Midbrain (tissue), 1 donor: ENCODE data around the gene PRKAG2.
A peak's percentile ranks its signal among the peaks of the same experiment; 100 is the strongest.
"Not testable (repeated sequence)": the region's sequence is repeated elsewhere in the genome, so short reads cannot be mapped to it uniquely, and the experiment has no call there.

Source experiments
- DNase-seq: peaks from one replicate; lab custom pipeline; 2025; lab: John Stamatoyannopoulos, UW

Gene PRKAG2

DNA sequence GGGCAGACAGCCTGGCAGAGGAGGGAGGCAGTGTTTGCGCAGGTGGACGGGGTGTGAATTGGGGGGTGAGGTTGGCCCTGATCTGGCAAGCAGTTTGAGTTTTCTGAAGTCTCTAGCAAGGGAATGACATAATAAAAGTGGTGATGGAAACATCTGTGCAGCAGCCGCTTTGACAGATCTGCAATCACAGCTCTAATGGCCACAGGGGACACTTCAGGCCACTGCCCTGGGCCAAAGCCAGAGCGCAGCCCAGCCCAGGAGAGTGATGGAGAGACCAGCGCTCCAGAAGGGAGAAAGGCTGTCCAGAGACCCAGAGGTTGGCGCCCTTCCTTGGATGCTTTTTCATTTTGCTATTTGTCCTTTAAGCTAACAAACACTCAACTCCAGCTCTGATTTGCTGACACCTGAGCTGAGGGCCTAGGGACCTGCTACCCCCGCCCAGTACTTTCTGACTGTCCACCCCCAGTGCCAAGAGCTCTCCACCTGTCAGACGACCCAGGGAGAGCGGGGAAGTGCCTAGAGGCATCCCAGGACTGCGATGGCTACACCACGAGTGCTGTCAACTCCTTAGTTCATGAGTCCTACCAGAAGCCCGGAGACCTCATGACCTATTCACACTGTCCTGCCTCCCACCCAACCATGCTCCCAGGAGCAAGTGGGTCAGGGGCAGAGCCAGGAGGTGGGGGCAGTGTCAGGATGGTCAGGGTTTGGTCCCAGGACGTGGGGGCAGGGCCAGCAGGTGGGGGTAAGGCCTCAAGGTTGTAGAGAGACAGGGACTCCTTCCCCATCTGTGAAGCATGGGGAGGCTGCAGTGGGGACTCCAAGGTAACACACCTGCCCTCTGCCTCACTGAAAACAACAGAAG, 112.6 kb downstream of the PRKAG2 start:
- no peak for DNase-seq

DNA sequence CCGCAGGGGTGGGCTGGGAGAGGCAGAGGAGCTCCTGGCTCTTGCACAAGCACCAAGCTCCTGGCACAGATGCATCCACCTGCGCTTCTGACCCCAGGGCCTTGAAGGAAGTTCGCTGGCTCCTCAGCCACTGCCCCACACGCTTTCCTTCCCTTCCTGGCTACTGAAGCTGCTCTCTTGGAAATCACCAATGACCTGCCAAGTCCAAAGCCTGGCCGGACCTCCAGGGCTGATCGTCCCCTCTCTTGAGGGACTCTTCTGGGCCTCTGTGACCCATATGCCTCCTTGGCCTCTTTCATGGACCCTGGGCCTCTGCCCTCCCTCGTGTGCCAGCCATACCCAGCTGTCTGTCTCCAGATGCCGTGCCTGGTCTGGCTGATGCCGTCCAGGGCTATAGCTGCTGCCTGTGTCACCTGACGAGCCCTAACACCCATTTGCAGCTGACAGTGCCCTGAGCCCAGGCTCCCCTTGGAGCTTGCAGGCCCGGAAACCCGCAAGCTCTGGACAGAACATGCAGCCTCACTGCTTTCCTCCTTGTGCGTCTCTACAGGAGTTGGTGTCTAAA, 113.4 kb downstream of the PRKAG2 start:
- DNase-seq: no peak

DNA sequence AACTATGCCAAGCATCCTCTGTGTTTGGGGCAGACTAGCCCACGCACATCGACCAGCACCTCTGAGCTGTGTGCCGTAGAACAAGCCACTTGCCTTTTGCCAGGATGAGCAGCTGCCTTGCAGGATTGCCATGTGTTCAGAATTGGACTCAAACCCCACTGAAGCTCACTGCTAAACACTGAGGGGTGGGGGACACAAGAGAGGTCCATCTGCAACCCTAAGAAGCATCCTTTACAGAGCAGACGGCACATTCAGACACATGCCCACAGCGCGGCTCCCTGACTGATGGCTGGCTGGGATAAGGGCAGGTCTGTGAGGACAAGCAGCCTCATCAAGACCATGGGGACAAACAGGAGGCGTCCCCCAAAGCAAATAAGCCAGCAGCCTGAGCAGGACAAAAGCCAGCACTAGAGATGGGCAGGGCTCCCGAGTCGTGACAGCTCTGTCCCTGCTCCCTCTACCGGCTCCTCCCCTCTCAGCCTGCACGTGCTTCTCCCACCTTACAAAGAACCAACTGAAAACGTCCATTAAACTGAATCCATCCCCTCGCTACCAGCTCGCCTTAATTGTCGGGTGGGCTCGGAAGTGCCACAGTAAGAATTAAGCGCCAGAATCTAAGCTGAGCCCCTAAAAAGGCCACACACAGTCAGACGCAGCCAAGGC, 114.2 kb downstream of the PRKAG2 start:
- no peak for DNase-seq

DNA sequence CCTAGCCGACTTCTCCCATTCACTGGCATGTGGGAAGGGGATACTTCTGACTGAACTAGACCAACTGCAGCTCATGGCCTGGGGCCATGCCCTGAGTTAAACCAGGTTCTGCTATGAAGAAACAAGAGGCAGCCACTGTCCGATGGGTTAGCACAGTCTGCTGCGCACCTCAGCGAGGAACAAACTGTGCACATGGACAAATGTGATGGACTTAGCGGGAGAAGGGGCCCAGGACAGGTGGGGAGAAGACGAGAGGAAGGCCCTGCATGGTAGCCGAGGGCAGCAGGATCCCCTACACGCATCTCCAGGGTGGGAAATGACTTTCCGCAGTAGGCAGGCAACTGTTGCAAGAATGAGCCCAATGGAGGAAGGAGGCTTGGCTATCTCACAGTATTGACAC, 115.0 kb downstream of the PRKAG2 start:
- no peak for DNase-seq

DNA sequence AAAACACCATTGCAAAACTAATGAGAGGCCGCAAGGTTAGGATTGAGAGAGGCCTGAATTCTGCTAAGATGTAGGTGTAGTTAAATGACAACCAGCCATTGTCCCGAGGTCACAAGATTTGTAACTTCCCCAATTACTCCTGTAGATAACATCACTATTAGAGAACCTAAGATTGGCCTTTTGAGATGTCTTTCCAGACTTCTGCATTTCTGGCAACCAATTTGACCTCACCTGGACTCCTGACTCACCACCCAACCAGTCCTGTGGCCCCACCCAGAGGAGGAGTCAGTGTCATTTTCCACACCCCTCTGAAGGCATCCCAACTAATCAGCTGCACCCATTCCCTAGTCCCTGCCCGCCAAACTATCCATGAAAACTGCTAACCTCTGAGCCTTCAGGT, 115.7 kb downstream of the PRKAG2 start:
- DNase-seq: no peak

DNA sequence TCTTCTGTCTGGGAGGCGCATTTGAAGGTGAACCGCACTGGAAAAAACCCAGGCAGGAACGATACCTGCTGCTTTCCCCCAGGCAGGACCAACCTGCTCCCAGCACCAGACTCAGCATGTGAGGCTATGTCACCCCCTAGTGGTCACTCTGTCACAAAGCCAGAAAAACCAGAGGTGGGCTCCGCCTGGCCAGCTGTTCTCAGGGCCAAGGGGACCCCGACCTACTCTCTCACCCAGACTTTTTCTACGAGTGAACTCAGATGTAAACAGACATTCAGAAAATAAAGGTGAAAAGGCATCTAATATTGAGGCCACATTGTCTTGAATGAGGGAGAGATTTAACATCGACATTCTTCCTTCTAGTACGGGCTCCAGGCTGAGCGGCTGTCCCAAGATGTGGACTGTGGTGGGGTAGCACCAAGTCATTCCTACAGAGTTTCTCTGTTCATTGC, 117.3 kb downstream of the PRKAG2 start:
- peak; percentile 49 for DNase-seq

DNA sequence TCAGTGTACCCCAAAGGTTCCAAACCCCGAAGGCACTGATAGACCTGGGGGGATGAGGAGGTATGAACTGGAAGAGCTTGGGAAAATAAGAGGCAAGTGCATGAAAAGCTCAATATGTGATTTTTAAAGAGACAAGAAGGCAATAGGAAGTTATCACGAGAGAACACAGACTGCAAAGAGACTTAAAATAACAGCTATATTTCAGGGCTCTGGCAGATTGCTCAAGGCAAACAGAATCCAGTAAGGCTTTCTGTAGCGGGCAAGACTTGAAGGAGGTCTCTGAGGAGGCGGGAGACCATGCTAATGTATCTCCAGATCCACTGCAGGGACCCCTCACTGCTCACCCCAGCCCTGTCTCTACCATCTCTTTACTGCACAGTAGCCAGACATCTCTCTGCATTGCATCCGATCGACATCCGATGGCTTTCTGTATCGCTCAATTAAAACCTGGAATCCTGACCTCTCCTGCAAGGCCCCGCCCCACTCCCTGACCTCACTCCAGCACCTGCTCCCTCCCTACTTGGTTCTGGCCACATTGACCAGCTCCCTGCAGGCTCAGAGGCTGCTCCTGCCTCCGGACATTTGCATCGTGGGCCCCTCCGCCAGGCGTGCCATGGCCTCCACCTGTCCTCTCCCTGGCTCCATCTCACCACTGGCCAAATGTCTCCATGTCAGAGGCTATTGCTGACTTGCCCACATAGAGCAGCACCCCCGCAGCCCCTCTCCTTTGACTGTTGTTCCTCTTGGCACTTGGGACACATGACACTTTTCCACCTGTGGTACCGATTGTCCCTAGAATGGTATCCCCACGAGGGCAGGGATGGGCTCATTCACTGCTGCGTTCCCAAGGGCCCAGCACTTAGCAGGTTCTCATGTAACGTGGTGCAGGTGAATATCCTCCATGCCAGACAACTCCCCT, 118.0 kb downstream of the PRKAG2 start:
- no peak for DNase-seq

DNA sequence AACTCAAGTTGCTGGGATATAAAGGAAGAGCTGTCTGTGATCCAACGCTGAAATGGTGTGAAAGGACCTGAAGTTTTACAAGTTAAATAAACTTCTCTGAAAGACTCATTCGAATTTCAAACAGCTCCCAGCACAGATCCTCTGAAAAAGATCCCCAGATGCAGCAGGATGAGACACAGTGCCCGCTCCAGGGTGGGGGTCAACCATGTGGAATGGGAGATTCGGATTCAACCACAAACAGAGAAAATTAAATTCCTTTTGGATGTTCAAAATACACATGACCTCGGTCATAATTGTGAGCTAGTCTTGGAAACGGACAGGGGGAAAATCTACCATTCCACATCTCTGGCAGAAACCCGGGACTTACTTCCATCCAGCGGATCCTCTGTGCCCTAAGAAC, 119.6 kb downstream of the PRKAG2 start:
- no peak for DNase-seq

DNA sequence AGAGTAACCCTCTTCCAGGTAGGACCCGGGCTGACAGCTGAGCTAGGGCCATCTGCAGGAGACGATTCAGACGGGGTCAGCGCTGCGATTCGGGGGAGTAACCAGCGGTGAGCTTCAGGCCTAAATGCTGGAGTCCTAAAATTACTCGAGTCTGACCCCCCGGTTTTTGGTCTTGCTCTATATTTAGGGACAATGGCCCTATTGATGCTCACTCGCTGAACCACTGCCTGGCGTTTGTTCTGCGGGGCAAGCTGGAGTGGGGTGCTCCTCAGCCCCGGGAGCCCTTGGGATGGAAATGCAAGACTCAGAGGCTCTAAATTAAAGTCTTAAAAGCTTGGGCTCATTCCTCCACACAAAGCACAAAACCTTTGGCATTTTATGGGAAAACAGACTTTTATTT, 120.0 kb downstream of the PRKAG2 start:
- DNase-seq: no peak

DNA sequence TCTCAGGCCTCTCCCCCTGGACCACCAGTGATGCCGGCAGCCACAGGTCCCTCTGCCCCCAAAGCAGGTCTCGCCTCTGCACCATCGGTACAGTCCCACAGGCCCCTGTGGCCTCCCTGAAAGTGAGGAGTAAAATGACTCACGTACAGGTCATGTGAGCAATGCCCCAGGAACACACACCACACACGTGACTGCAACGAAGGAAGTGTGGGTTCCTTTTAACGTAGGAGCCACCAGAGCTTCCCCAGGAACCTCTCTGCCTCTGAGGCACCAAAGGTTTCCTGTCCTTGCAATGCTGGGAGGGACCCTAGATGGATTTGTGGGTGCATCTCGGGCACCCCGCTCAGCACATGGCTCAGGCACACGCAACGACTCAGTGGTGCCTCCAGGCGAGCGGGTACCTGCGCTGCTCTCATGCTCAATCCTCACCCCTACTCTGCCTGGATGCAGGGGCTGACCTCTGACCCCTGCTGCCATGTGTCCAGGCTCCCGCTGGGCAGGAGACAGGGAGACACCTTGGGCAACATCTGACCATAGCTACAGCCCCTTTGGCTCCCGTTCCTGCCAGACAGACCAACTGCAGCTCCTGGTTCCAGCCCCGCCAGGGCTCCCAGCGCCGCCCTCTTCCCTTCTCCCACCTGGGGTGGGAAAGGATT, 120.7 kb downstream of the PRKAG2 start:
- DNase-seq: no peak

DNA sequence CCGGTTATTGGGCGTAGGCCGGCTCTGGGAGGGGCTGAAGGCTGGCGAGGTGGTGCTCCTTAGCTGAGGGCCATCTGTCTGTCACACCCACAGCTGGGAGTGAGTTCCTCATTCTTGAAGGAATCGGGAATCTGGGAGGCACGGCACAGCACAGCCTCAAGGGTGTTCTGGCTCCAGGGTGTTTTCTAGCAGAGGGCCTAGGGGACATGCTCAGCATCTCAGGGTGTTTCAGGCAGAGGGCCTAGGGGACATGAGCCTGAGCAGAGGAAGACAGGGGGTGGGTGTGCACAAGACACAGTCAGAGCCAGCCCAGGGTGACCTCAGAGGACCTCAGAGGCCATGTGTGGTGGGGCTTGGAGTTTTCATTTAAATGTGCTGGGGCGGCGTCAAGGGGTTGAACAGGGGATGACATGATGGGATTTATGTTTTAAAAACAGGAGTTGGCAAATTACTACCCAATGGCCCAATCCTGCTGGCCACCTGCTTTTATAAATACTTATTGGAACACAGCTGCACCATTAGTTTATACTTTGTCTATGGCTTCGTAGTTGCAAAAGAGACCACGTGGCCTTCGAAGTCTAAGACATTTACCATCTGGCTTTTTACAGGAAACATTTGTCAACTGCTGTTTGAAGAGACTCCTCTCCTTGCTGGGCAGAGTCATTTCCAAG, 121.6 kb downstream of the PRKAG2 start:
- no peak for DNase-seq

DNA sequence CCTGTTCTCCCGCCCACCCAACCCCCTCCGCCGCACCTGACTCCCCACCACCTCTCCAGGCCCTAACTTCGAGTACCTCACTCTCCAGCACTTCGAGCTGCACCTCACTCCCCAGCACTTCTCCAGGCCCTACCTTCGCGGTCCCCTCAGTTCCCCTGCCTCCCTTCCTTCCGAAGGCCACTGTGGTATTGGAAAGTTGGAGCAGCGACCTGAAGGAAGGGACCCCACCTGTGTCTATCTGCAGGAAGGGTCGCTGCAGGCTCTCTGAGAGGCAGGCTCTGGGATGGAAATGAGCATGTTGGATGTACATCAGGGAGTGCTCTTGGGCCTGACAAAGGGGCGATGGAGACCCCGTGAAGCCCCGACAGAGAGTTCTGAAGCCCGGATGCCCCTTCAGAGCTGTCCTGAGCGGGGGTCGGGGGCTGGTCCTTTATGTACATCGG, 122.2 kb downstream of the PRKAG2 start:
- no peak for DNase-seq

DNA sequence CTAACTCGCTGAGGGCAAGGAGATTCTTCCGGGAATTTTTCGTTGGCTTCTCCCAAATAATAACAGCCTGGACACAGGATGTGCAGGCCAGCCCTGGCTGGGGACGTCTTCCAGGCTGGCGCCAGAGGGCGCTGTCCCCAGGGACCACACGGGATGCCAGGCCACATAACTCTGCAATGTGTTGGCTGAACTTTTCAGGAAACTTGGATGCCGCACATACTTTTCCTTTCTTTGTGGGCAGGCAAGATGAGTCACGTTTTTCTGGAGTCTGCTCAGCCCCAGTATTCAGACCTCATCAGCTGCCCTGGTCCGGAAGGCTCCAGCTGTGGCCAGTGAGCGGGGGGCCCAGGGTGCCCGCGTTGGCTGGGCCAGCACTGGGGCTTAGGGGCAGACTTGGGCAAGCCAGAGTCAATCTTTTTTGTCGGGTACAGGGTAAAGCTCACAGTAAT, 122.7 kb downstream of the PRKAG2 start:
- DNase-seq: peak; percentile 65

DNA sequence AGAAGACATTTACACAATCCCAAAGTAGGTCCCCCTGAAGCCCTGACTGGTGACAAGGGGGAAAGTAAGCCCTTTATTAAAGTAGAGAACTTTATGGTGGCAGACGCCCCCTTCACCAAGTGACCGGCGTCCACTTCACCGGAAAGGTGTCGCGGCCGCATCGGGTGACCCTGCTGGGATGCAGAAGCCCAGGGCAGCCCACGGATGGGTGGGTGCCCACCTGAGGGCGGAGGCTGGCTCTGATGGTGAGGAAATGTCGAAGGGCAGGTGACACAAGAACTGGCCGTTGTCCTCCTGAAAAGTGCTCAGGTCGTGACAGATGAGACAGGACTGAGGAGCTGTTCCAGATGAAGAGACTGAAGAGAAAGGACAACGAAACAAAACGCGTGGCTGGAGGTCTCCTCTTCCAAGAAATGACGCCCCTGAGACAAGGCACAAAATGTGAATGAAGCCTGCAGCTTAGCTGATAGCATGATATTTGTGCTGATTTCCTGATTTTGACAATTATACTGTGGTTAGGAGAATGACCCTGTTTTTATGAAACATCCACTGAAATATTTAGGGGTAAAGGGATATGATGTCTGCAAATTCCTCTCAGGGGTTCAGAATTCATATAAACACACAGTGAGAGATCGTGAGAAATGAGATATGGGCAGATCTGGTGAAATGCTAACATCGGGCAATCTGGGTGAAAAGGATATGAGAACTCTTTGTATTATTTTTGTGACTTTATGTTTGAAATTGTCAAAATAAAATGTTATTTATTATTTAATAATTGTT, 123.9 kb downstream of the PRKAG2 start:
- DNase-seq: no peak

DNA sequence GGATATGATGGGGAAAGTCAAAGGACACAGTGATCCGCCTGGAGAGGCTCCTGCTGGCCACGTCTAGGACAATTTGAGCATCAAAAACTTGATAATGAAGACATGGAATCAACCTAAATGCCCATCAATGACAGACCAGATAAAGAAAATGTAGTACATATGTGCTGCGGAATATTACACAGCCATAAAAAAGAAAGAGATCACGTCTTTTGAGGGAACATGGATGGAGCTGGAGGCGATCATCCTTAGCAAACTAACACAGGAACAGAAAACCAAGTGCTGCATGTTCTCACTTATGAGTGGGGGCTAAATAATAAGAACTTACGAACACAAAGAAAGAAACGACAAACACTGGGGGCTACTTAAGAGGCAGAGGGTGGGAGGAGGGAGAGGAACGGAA, 124.9 kb downstream of the PRKAG2 start:
- no peak for DNase-seq

DNA sequence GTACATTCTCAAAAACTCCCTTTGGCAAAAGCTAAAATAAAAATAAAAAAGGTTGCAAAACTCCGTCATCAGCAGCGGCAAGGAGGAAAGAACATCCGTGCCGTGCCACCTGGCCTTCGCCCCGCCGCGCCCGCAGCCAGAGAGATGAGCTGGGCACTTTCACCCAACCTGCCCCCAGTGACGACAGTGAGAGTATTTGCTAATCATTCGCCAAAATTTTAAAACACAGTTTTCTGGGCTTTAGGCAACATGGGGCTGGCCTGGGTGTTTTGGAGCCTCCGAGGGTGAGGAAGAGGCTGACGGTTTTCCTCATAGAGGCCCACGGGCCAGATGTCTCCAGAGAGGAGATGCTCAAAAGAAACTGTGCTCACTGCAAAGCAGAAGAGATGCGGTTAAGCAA, 128.2 kb downstream of the PRKAG2 start:
- no peak for DNase-seq

DNA sequence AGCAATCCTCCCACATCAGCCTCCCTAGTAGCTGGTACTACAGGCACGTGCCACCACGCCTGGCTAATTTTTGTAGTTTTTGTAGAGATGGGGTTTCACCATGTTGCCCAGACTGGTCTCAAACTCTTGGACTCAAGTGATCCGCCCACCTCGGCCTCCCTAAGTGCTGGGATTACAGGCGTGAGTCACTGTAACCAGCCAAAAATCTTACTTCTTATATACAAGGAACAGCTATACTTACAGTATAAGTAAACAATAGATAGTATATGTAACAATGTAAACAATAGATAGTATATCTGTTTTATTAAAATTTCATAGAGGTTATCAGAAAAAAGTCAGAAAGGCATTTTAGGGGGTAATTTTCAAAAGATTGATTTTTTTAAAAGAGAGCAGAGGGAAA, 128.9 kb downstream of the PRKAG2 start:
- not testable (repeated sequence) for DNase-seq

DNA sequence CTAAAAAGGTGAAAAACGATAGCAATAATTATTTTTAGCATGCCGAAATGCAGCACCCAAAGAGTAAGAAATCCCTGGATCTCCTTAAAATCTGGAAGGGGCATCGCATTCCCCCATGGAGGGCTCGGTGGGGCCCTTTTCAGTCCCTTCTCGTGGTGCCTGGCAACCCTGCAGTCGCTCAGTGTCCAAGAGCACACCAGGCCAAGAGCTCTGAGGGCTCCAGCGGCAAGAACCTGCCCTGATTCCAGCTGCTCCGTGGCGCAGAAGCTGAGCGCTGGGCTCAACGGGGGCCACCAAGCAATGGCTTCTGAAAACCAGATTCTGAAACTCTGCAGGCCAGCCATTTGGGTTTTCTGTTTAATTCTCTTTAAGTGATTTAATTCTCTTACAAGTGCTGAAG, 131.2 kb downstream of the PRKAG2 start:
- DNase-seq: peak; percentile 6

DNA sequence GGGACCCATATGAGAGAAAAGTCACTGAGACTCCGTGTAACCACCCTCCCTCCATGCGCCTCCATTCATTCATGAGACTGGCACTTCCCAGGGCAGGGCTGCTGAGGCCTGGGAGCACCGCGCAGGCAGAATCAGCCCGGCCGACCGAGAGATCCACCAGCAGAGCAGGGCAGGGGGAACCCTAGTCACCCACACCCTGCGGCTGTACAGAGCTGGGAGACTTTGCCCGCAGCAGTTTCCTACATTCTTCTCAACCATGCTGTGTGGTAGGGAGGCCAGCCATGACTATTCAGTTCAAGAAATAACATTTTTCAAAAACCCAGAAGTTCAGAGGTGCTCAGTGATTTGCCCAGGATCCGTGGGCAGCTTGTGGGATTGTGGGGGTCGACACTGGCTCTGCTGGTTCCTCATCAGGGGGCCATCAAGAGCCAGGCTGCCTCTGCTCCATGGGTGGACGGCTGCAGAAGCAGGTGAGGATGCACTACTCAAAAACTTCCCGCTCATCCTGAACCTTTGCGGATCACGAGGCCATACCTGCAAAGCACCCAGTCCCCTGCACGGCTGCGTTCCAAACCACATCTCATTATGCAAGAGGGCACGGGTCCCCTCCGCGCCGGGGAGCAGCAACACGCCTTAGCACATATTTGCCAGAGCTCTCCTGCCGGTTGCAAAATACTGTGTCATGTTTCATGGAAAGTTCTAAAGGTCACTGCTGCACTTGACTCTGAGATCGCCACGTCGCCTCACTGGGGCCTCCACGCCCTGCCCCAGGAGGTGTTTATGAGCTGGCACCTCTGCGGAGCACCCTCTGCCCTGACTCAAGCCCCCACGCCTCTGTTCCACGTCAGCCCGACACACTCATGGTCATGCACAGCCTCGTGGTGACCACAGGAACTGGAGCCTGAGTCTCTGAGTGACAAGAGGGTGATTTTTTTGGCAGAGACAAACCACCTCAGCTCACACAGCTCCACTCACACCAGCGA, 132.0 kb downstream of the PRKAG2 start:
- no peak for DNase-seq
